ENCODE measurements around the gene CCR8.

DNA sequence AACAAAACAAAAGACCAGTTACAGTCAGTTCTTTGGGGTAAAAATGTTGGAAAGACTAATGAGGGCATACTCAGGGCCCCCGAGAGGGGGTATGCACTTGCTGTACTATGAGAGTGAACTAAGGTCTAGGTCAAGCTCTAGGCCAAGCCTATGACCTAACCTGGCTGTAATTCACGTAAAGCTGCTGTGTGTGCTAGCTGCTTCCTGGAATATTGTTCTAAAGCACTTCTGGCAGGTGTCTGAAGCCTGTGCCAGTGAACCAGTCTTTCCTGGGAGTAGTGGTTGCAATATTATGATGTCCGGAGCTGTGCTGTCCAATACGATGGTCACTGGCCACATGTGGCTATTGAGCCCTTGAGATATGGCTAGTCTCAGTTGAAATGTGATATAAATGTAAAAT lies 36.5 kb upstream of the CCR8 start:
- TF ChIP-seq RAD21 (IDR thresholded peaks at IDR 0.05; ENCODE audit: low read depth): no peak
- TF ChIP-seq, protein P1, sequence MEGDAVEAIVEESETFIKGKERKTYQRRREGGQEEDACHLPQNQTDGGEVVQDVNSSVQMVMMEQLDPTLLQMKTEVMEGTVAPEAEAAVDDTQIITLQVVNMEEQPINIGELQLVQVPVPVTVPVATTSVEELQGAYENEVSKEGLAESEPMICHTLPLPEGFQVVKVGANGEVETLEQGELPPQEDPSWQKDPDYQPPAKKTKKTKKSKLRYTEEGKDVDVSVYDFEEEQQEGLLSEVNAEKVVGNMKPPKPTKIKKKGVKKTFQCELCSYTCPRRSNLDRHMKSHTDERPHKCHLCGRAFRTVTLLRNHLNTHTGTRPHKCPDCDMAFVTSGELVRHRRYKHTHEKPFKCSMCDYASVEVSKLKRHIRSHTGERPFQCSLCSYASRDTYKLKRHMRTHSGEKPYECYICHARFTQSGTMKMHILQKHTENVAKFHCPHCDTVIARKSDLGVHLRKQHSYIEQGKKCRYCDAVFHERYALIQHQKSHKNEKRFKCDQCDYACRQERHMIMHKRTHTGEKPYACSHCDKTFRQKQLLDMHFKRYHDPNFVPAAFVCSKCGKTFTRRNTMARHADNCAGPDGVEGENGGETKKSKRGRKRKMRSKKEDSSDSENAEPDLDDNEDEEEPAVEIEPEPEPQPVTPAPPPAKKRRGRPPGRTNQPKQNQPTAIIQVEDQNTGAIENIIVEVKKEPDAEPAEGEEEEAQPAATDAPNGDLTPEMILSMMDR (IDR thresholded peaks at IDR 0.05 in 2 of 3, conservative IDR thresholded peaks at IDR 0.05 in 1 of 3; ENCODE audit: borderline replicate concordance in 1 of 3, insufficient read depth in 1 of 3, low read depth in 2 of 3, low read length in 2 of 3): no peak
- no peak for TF ChIP-seq POLR2A (IDR thresholded peaks at IDR 0.05; ENCODE audit: borderline replicate concordance, extremely low read depth, insufficient read depth, insufficient read length)
